AG09309 (cell line): ENCODE measurements around the gene ST3GAL3.

ENCODE experiments used
- DNase-seq: peaks from one replicate; pipeline ENCODE4 v3.0.0-alpha.2; 2010; ENCODE audit warnings: low read depth
- H3K4me3 ChIP-seq: 2 replicates; pipeline ENCODE4 v1.5.1; 2011; ENCODE audit warnings: mild to moderate bottlenecking, low read depth, low read length, moderate library complexity; ENCODE audit not compliant: control insufficient read depth
- CTCF ChIP-seq: IDR thresholded peaks from 2 replicates; pipeline ENCODE4 v1.5.1; 2011; ENCODE audit warnings: mild to moderate bottlenecking, low read depth, low read length, inconsistent platforms; ENCODE audit not compliant: insufficient read depth, control insufficient read depth; ENCODE audit errors: missing control alignments

ST3GAL3 gene

GRCh38 chr1:43944860-43945259 is 237.5 kb downstream of the ST3GAL3 start:
- TF ChIP-seq CTCF = no peak
- no peak overlapping the region for H3K4me3 ChIP-seq

GRCh38 chr1:43945674-43946235 is 238.4 kb downstream of the ST3GAL3 start:
- H3K4me3 ChIP-seq = peak overlapping the region; percentile 90
- DNase-seq = no peak
- no peak for TF ChIP-seq CTCF

More at GRCh38 chr1:43944860-43945259, 237.5 kb downstream of the ST3GAL3 start:
- no peak for DNase-seq

GRCh38 chr1:43946236-43947060 is 239.1 kb downstream of the ST3GAL3 start, which contains the start of gene IPO13:
TSS of gene IPO13 (plus strand) at chr1:43946950. CDS start at chr1:43947601, 651 bp downstream.
- DNase-seq = peak; percentile 71
- TF ChIP-seq CTCF = peak; percentile 65
- H3K4me3 ChIP-seq = peak within 1 kb of the TSS; percentile 90

GRCh38 chr1:43947061-43947873 is 239.9 kb downstream of the ST3GAL3 start:
- DNase-seq = no peak
- TF ChIP-seq CTCF = no peak
- H3K4me3 ChIP-seq = peak overlapping the region; percentile 90

- no peak for TF ChIP-seq CTCF
- peak overlapping the region; percentile 90 for H3K4me3 ChIP-seq
- no peak for DNase-seq
These were observed 240.6 kb downstream of the ST3GAL3 start for GRCh38 chr1:43947874-43948437.

GRCh38 chr1:43949678-43950077 is 242.3 kb downstream of the ST3GAL3 start:
- TF ChIP-seq CTCF = no peak
- no peak for DNase-seq
- H3K4me3 ChIP-seq = no peak overlapping the region
